Activated gamma-delta T cell (primary cell): ENCODE results near the gene NSFL1C.
"Not testable (repeated sequence)": the region's sequence is repeated elsewhere in the genome, so short reads cannot be mapped to it uniquely, and the experiment has no call there.

Source experiments
- DNase-seq: peaks from one replicate; lab custom pipeline; 2025; lab: John Stamatoyannopoulos, UW
- total RNA-seq, 2 donors: gene quantifications; one replicate each; lab custom pipeline; 2026; lab: John Stamatoyannopoulos, UW

NSFL1C gene
- total RNA-seq: 31.7 to 31.9 reads per million in 2 donors

DNA sequence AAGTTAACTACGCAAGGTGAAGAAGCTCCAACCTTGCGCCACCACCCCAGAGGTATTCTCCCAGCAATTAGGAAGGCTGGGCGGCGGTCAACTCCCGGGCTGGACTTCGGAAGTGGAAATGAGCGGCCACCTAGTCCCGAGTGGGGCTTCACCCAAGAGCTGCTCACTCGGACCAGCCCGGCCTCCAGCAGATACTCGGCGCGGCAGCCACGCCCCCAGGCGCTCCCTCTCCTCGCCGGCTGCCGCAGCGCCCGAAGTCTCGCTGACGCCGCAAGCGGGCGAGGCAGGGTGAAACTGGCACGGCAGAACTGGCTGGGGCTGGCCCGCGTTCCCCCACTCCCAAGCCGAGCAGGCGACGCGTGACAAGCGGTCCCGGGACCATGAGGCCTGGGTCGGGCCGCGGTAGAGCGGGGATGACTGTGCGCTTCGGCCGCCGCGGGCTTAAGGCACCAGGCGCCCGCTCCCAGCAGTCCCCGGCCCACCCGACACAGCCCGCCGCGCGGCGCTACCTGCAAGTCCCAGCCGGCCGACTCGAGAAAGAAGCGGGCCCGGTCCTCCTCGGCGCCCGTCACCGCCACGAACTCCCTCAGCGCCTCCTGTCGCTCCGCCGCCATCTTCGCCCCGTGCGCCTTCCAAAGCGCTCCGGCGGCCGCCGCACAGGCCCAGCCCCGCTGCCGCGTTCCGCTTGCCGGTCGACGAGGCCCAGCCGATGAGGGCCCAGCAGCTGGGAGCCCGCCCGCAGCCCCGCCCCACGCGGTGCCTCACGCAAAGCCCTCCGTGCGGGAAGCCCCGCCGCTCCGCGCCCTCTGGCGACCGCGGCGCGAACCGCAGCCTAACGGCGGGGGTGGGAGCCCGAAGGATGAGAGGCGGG, at the start of gene NSFL1C:
NSFL1C (minus strand) TSS at position 639 of the 871 bp plus-strand sequence; CDS start at position 614, 25 bp downstream.
- DNase-seq: peak; percentile 96

DNA sequence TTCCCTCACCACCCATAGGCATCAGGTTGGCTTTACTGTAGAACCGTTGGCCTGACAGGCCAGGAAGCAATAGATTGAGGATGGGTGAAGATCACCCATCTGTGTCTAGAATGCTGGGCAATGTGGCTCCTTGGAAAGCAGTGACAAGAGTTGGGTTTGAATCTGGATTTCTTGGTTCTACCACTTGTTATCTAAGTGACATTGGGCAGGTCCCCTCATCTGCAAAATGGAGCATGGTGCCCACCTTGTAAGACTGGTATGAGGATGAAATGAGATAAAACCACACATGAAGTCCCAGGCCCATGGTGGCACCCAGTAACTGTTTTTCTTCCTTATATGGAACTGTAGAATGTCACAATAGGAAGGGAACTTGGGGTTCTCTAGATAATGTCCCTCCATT, 47.2 kb upstream of the NSFL1C start:
- DNase-seq: no peak

- DNase-seq: no peak
Observed at GRCh38 chr20:1509237-1509636, 42.6 kb upstream of the NSFL1C start.

DNA sequence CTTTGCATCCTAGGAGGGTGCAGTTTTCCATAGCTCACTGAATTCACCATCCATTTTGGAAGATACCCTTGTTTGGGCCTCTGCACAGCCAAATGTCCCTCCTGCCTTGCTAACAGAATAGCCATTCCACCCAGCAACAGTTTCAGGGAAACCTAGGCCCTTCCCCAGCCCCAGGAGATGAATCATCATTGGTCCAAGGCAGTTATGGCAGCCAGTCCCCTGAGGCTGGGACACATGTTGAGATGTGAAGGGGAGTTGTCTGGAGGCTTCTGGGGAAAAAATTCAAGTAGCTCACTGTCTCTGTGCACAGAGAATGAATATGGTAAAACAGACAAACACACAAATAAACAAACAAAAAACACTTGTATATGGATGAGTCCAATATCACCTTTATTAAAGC, 41.9 kb upstream of the NSFL1C start:
- DNase-seq: no peak

DNA sequence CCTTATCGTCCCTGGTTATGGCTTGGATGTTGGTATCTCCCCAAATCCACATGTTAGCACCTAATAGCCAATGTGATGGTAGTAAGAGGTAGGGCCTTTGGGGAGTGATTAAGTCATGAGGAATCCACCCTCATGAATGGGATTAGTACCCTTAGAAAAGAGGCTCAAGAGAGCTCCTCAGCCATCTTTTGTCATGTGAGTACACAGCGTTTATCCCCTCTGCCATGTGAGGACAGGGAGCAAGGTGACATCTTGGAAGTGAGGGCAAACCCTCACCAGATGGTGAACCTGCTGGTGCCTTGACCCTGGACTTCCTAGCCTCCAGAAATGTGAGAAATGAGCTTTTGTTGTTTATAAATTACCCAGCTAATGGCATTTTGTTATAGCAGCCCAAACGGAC, 40.6 kb upstream of the NSFL1C start:
- no peak for DNase-seq

GRCh38 chr20:1505871-1506270, 39.2 kb upstream of the NSFL1C start:
- no peak for DNase-seq

GRCh38 chr20:1505361-1505760, 38.7 kb upstream of the NSFL1C start:
- DNase-seq: no peak

- DNase-seq: no peak
Observed at GRCh38 chr20:1503564-1504227, 37.0 kb upstream of the NSFL1C start.

GRCh38 chr20:1500496-1500895, 33.8 kb upstream of the NSFL1C start:
- DNase-seq: no peak

GRCh38 chr20:1499528-1500420, 33.1 kb upstream of the NSFL1C start:
- no peak for DNase-seq

GRCh38 chr20:1497371-1497770, 30.7 kb upstream of the NSFL1C start:
- DNase-seq: not testable (repeated sequence)

- no peak for DNase-seq
Observed at GRCh38 chr20:1496930-1497329, 30.3 kb upstream of the NSFL1C start.

DNA sequence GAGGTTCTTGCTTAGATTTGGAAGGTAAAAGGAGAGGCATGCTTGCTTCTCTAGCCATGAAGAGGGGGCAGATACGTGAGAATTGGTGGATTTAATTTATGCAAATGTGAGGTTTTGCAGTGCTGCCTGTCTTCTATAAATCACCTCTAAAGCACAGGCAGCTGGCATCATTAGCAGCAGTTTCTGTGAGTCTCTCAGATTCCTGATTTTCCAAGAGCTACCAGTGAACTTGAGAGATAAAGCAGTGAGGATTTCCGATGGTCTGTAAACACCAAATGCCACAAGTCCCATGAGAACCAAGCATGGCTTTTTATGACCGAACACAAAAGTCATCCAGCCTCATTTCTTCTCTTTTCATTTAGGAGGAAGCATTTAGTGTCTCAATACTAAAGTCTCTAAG, 27.8 kb upstream of the NSFL1C start:
- DNase-seq: no peak

GRCh38 chr20:1493536-1493935, 26.9 kb upstream of the NSFL1C start:
- no peak for DNase-seq

DNA sequence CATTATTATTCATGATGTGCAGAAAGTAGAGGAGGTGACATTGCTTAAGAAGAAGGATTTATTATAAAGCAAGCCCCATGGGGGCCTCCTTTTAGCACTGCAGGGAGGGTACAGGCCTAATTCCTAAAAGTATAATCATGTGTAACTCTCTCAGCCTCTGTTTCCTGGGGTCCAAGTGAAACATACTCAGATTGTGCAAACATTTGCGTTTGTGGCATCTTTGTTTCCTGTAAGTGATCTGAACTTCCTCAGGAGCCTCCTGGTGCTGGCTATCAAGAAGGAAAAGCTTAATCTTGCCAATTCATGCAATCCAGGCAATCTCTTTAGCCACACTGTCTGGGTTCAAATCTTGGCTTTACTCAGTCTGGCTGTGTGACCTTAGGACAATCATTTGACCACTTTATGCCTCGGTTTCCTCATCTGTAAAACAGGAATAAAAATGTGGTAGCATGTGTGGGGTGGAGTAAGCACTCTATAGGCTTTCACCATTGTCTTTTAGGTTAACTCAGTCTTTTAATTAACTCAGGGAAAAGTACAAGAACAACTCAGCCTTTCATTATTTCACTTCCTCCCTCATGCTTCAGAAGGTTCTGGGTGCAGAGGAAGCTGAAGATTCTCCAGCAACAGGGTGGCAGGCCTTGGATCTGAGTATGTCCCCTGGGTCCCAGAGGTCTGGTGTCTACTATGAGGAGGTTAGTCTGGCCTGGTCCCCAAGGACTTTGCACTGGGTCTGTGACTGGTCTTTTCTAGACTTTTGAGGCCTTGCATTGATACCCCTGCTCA, 25.4 kb upstream of the NSFL1C start:
- DNase-seq: no peak

- DNase-seq: no peak
Observed at GRCh38 chr20:1491281-1491840, 24.7 kb upstream of the NSFL1C start, which contains the start of gene SIRPB2. TSS of gene SIRPB2 (minus strand) at chr20:1491420. CDS start at chr20:1491359, 61 bp downstream.

DNA sequence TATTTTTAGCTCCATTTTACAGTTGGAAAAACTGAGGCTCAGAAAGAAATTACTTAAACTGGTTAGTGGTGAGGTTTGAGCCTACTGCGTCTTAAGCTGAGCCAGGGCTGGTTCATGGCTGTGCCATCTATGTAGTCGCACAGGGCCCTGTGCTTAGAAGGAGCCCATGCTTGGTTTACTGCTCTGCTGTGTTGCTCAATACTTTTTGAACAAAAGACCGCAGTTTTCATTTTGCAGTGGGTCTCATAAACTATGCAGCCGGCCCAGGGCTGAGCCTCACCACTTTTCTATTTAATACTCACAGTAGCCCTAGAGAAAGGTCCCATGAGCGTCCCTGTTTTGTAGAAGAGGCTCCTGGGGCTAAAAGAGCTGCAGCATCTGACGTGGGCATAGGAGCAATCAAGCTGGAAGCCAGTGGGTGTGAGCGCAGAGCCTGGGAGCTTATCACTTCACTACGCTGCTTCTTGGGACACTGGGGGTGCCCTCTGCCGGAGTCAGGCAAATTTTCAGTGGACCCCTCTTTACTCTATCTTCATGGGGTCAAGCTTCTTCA, 24.1 kb upstream of the NSFL1C start:
- no peak for DNase-seq

DNA sequence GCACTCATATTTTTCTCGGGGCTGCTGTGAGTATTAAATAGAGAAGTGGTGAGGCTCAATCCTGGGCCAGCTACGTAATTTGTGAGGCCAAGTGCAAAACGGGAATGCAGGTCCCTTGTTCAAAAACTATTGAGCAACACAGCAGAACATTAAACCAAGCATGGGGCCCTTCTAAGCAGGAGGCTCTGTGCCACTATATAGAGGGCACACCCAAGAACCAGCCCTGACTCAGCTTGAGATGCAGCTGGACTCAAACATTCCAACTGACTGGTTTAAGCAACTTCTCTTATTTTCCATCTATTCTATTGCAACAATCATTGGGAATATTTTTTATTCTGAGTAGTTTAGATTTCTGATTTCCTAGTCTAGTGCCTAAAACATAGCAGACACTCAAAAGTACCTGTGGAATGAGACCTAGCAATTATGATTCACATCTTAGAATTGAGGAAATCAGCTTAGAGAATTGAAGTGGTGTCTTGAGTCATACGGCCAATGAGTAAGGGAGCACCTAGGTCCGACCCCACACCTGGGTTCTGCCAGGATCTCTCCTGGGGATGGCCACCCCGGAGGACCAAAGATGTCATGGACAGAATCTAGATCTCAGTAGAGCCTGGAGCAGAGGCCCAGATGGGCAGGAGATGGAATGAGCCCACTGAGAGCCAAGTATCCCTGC, 23.3 kb upstream of the NSFL1C start:
- DNase-seq: no peak

GRCh38 chr20:1489325-1489724, 22.7 kb upstream of the NSFL1C start:
- DNase-seq: no peak

- DNase-seq: no peak
Observed at GRCh38 chr20:1486566-1486965, 19.9 kb upstream of the NSFL1C start.
